HEK293 (cell line): Measurements from ENCODE around the gene TADA2B.

Experiments
- CTCF ChIA-PET: fragments of 350-600 bp; formaldehyde crosslinking; extraction: SDS; loops from one replicate; lab custom pipeline; 2021; ENCODE audit warnings: antibody characterized with exemption; lab: Yijun Ruan, JAX
- POLR2A ChIA-PET: fragments of 300-600 bp; formaldehyde crosslinking; extraction: SDS; loops from one replicate; lab custom pipeline; 2020; ENCODE audit warnings: antibody characterized with exemption, inconsistent platforms; lab: Yijun Ruan, JAX
- H3K27ac ChIP-seq: fragments of 200-500 bp; sonication (Bioruptor generic); 2 replicates; pipeline ENCODE4 v1.5.1; 2014; ENCODE audit warnings: low read depth, low read length, control low read depth, inconsistent platforms; ENCODE audit errors: extremely low read depth
- H3K36me3 ChIP-seq, 2 experiments: fragments of 200-500 bp in 1 of 2; sonication (Bioruptor generic) in 1 of 2; 1 replicate in 1 of 2; 2 replicates in 1 of 2; pipeline ENCODE4 v1.5.1; 2014 to 2017; ENCODE audit warnings: inconsistent platforms in 2 of 2, low read length in 2 of 2; ENCODE audit not compliant: control insufficient read depth in 2 of 2, insufficient read depth in 1 of 2
- H3K4me1 ChIP-seq: fragments of 200-500 bp; sonication (Bioruptor generic); 2 replicates; pipeline ENCODE4 v1.5.1; 2014; ENCODE audit warnings: mild to moderate bottlenecking, low read length, inconsistent platforms; ENCODE audit not compliant: control insufficient read depth, insufficient read depth
- H3K4me3 ChIP-seq: 2 replicates; pipeline ENCODE4 v1.5.1; 2011; ENCODE audit warnings: low read depth, mild to moderate bottlenecking, control low read depth, low read length, moderate library complexity
- H3K9me3 ChIP-seq: fragments of 200-500 bp; sonication (Bioruptor generic); 2 replicates; pipeline ENCODE4 v1.5.1; 2014; ENCODE audit warnings: low read depth, low read length, inconsistent platforms; ENCODE audit not compliant: control insufficient read depth, insufficient read depth
- BCL11A ChIP-seq: fragments of 450-650 bp; formaldehyde crosslinking; IDR thresholded peaks from 2 replicates; pipeline ENCODE4 v1.5.1; 2016; ENCODE audit warnings: low read depth, missing biosample characterization, missing genetic modification characterization
- GLIS1 ChIP-seq: fragments of 450-650 bp; formaldehyde crosslinking; IDR thresholded peaks from 2 replicates; pipeline ENCODE4 v1.5.1; 2016; ENCODE audit warnings: missing biosample characterization, missing genetic modification characterization
- GLIS2 ChIP-seq: fragments of 450-650 bp; formaldehyde crosslinking; IDR thresholded peaks from 2 replicates; pipeline ENCODE4 v1.5.1; 2016; ENCODE audit warnings: missing biosample characterization, missing genetic modification characterization
- MEIS1 ChIP-seq: sonication (generic); formaldehyde crosslinking; IDR thresholded peaks from 2 replicates; pipeline ENCODE4 v1.8.1; 2022; ENCODE audit warnings: missing genetic modification reagents, mild to moderate bottlenecking, borderline replicate concordance
- OSR2 ChIP-seq: fragments of 450-650 bp; formaldehyde crosslinking; IDR thresholded peaks from 2 replicates; pipeline ENCODE4 v1.5.1; 2016; ENCODE audit warnings: missing biosample characterization, missing genetic modification characterization
- TCF7L2 ChIP-seq: IDR thresholded peaks from 2 replicates; pipeline ENCODE4 v1.6.1; 2011; ENCODE audit warnings: low read depth, mild to moderate bottlenecking, inconsistent platforms, low read length, moderate library complexity, borderline replicate concordance
- ZBTB17 ChIP-seq: fragments of 450-650 bp; formaldehyde crosslinking; IDR thresholded peaks from 2 replicates; pipeline ENCODE4 v1.5.1; 2016; ENCODE audit warnings: missing biosample characterization, missing genetic modification characterization
- ZBTB21 ChIP-seq: fragments of 450-650 bp; formaldehyde crosslinking; IDR thresholded peaks from 2 replicates; pipeline ENCODE4 v1.5.1; 2017; ENCODE audit warnings: missing biosample characterization, missing genetic modification characterization
- ZFP3 ChIP-seq: fragments of 450-650 bp; formaldehyde crosslinking; IDR thresholded peaks from 2 replicates; pipeline ENCODE4 v1.5.1; 2016; ENCODE audit warnings: low read depth, missing biosample characterization, missing genetic modification characterization
- ZFP41 ChIP-seq: fragments of 450-650 bp; formaldehyde crosslinking; IDR thresholded peaks from 2 replicates; pipeline ENCODE4 v1.5.1; 2016; ENCODE audit warnings: missing biosample characterization, missing genetic modification characterization, borderline replicate concordance
- ZNF138 ChIP-seq: fragments of 450-650 bp; formaldehyde crosslinking; IDR thresholded peaks from 2 replicates; pipeline ENCODE4 v1.5.1; 2016; ENCODE audit warnings: missing biosample characterization, missing genetic modification characterization, borderline replicate concordance
- ZNF223 ChIP-seq: fragments of 450-650 bp; formaldehyde crosslinking; IDR thresholded peaks from 2 replicates; pipeline ENCODE4 v1.5.1; 2016; ENCODE audit warnings: missing biosample characterization, missing genetic modification characterization
- ZNF26 ChIP-seq: fragments of 450-650 bp; formaldehyde crosslinking; IDR thresholded peaks from 2 replicates; pipeline ENCODE4 v1.5.1; 2016; ENCODE audit warnings: missing biosample characterization, missing genetic modification characterization
- ZNF274 ChIP-seq, 2 experiments: fragments of 200-500 bp in 1 of 2; fragments of 450-650 bp in 1 of 2; sonication (Bioruptor generic) in 1 of 2; formaldehyde crosslinking in 1 of 2; IDR thresholded peaks; 2 replicates each; pipeline versions ENCODE4 v1.5.1 to v1.6.1; 2014 to 2016; ENCODE audit warnings: borderline replicate concordance in 1 of 2, inconsistent platforms in 1 of 2, low read length in 1 of 2, missing biosample characterization in 1 of 2, missing genetic modification characterization in 1 of 2
- ZNF280C ChIP-seq: fragments of 450-650 bp; formaldehyde crosslinking; IDR thresholded peaks from 2 replicates; pipeline ENCODE4 v1.5.1; 2016; ENCODE audit warnings: missing biosample characterization, missing genetic modification characterization
- ZNF350 ChIP-seq: fragments of 450-650 bp; formaldehyde crosslinking; IDR thresholded peaks from 2 replicates; pipeline ENCODE4 v1.5.0; 2017; ENCODE audit warnings: missing biosample characterization, mild to moderate bottlenecking, missing genetic modification characterization
- ZNF366 ChIP-seq: fragments of 450-650 bp; formaldehyde crosslinking; conservative IDR thresholded peaks from 2 replicates; pipeline ENCODE4 v1.5.1; 2016; ENCODE audit warnings: missing biosample characterization, missing genetic modification characterization
- ZNF624 ChIP-seq: fragments of 450-650 bp; formaldehyde crosslinking; IDR thresholded peaks from 2 replicates; pipeline ENCODE4 v1.5.1; 2017; ENCODE audit warnings: missing biosample characterization, missing genetic modification characterization
- ZNF645 ChIP-seq: fragments of 450-650 bp; formaldehyde crosslinking; IDR thresholded peaks from 2 replicates; pipeline ENCODE4; 2016; ENCODE audit warnings: missing biosample characterization, missing genetic modification characterization
- ZSCAN23 ChIP-seq: fragments of 450-650 bp; formaldehyde crosslinking; IDR thresholded peaks from 2 replicates; pipeline ENCODE4 v1.5.1; 2016; ENCODE audit warnings: missing biosample characterization, missing genetic modification characterization
- ZSCAN5A ChIP-seq: fragments of 450-650 bp; formaldehyde crosslinking; IDR thresholded peaks from 2 replicates; pipeline ENCODE4 v1.5.1; 2016; ENCODE audit warnings: missing biosample characterization, missing genetic modification characterization
- TF ChIP-seq, protein P1 (sequence below): fragments of 450-650 bp; formaldehyde crosslinking; IDR thresholded peaks from 2 replicates; pipeline ENCODE4 v1.5.1; 2016; ENCODE audit warnings: missing biosample characterization, missing genetic modification characterization

TADA2B gene

DNA sequence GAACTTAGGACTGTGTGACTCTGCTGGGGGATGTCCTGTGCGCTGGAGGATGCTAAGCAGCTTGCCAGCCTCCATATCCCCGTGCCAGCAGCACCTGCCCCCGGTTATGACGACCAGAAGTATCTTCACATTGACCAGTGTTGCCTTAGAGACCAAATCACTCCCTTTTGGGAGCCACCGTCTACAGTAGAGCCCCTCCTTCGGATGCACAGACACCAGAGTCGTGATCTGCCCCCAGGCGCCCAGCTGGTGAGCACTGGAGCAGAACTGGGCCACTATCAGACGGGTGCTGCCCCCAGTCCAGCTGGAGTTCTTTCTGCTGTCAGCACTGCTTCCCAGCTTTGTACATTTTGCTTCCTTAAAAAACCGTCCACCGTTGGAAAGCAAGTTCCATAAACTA, 30.0 kb upstream of the TADA2B start:
- POLR2A ChIA-PET, result no interaction called here
- CTCF ChIA-PET, result no interaction called here

GRCh38 chr4:7014815-7015214, 28.4 kb upstream of the TADA2B start:
- TF ChIP-seq ZSCAN5A (tag by site-specific recombination) (no peak), ZFP3 (tag by site-specific recombination) (no peak), ZNF645 (no peak), BCL11A (no peak), GLIS2 (tag by site-specific recombination) (no peak), MEIS1 (no peak), ZBTB17 (tag by site-specific recombination) (no peak), ZNF138 (no peak)
- ChIA-PET CTCF (interaction anchor here (0.5 kb wide), 1 partner anchor 725 kb away, joined by 4 read pairs; no protein-coding TSS in a partner anchor), POLR2A (no interaction called here)
- Histone ChIP-seq H3K36me3 (peaks cover 0 to 82% of the 10 kb centered on the region in 2 experiments; a peak in 2 of 3 replicates), H3K4me1 (no peaks in the 10 kb centered on the region), H3K4me3 (no peak overlapping the region), H3K9me3 (no peaks in the 10 kb centered on the region), H3K27ac (no peak overlapping the region)

More for the DNA sequence above, 30.0 kb upstream of the TADA2B start:
- Histone ChIP-seq H3K9me3 (no peaks in the 10 kb centered on the region), H3K36me3 (peaks cover 0 to 89% of the 10 kb centered on the region in 2 experiments; a peak in 2 of 3 replicates), H3K4me1 (no peaks in the 10 kb centered on the region), H3K4me3 (no peak overlapping the region), H3K27ac (no peak overlapping the region)
- no peak for TF ChIP-seq ZNF366 (tag by site-specific recombination)

DNA sequence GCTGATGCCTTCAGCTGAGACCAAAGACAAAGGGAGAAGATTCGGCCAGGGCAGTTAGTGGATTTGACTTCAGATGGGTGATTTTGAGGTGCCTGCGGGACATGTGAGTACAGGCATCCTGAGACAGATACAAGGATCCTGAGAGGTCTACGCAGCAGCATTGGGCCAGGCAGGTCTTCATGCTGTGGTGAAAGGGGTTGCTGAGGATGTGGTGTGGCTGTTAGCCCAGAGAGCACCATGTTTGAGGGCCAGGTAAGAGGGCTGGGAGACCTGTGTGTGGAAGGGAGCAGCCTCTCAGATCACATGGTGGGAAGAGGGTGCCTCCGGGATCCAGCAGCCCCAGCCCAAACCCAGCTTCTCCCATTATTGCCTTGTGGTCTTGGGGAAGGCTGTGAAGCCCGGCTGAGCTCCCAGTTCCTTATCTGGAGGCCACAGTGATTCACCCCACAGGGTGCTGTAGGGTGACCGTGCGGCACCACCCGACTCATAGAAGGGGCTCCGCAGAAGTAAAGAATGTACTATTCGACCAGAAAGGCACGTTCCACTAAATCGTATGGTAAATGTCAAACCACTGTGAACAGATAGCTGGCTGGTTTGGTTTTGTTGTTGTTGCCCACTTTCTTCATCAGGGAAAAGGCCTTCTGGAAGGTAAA, 27.7 kb upstream of the TADA2B start:
- Histone ChIP-seq H3K4me1 (no peaks in the 10 kb centered on the region), H3K27ac (no peak overlapping the region), H3K9me3 (no peaks in the 10 kb centered on the region), H3K4me3 (no peak overlapping the region), H3K36me3 (peaks cover 0 to 75% of the 10 kb centered on the region in 2 experiments; a peak in 2 of 3 replicates)
- POLR2A ChIA-PET, result interaction anchor here (0.6 kb wide), 1 partner anchor 45 kb away, joined by 5 read pairs; no protein-coding TSS in a partner anchor
- CTCF ChIA-PET, result interaction anchor here (0.5 kb wide), 1 partner anchor 724 kb away, joined by 4 read pairs; no protein-coding TSS in a partner anchor
- TF ChIP-seq GLIS1, result no peak
- no peak for TF ChIP-seq ZNF26 (tag by site-specific recombination)
- TF ChIP-seq ZNF223, result no peak
- TF ChIP-seq GLIS2 (tag by site-specific recombination), result no peak
- TF ChIP-seq ZNF624 (tag by site-specific recombination), result no peak
- TF ChIP-seq ZSCAN23, result no peak
- TF ChIP-seq, protein P1, sequence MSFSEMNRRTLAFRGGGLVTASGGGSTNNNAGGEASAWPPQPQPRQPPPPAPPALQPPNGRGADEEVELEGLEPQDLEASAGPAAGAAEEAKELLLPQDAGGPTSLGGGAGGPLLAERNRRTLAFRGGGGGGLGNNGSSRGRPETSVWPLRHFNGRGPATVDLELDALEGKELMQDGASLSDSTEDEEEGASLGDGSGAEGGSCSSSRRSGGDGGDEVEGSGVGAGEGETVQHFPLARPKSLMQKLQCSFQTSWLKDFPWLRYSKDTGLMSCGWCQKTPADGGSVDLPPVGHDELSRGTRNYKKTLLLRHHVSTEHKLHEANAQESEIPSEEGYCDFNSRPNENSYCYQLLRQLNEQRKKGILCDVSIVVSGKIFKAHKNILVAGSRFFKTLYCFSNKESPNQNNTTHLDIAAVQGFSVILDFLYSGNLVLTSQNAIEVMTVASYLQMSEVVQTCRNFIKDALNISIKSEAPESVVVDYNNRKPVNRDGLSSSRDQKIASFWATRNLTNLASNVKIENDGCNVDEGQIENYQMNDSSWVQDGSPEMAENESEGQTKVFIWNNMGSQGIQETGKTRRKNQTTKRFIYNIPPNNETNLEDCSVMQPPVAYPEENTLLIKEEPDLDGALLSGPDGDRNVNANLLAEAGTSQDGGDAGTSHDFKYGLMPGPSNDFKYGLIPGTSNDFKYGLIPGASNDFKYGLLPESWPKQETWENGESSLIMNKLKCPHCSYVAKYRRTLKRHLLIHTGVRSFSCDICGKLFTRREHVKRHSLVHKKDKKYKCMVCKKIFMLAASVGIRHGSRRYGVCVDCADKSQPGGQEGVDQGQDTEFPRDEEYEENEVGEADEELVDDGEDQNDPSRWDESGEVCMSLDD, result no peak
- no peak for TF ChIP-seq ZNF274 (IDR thresholded peaks at IDR 0.05; ENCODE audit: low read length)
- TF ChIP-seq ZNF274 (tag by site-specific recombination; IDR thresholded peaks at IDR 0.05; ENCODE audit: borderline replicate concordance), result no peak
- no peak for TF ChIP-seq ZNF350
- no peak for TF ChIP-seq ZNF280C (tag by site-specific recombination)
- no peak for TF ChIP-seq TCF7L2
- no peak for TF ChIP-seq ZFP41 (tag by site-specific recombination)
- no peak for TF ChIP-seq OSR2 (tag by site-specific recombination)
- no peak for TF ChIP-seq ZBTB21 (tag by site-specific recombination)
